Thymus (tissue), 11 donors: ENCODE measurements around the gene IRAK3. TPM values are rescaled to one million over a fixed set of nuclear protein-coding genes. Genes with fewer than 3 reads are reported as not detected.
A peak's percentile ranks its signal among the peaks of the same experiment; 100 is the strongest.
"Not testable (repeated sequence)": the region's sequence is repeated elsewhere in the genome, so short reads cannot be mapped to it uniquely, and the experiment has no call there.

ENCODE experiments used
- DNase-seq, 9 donors: peaks; one replicate each; pipeline ENCODE4 v3.0.0-alpha.2; 2013; ENCODE audit warnings: low spot score in 9 of 9, low read depth in 6 of 9, missing footprints in 1 of 9
- H3K27ac ChIP-seq, 2 donors: one replicate each; pipeline ENCODE4 v1.5.1; 2013; ENCODE audit warnings: control low read depth in 1 of 2, low read depth in 1 of 2, low read length in 1 of 2, mild to moderate bottlenecking in 1 of 2, moderate library complexity in 1 of 2
- H3K27me3 ChIP-seq, 2 donors: one replicate each; pipeline ENCODE4 v1.5.1; 2013; ENCODE audit warnings: low read length in 1 of 2; ENCODE audit not compliant: control insufficient read depth in 2 of 2, insufficient read depth in 1 of 2
- H3K36me3 ChIP-seq, 2 donors: one replicate each; pipeline ENCODE4 v1.5.1; 2013; ENCODE audit warnings: low read length in 1 of 2, mild to moderate bottlenecking in 1 of 2, moderate library complexity in 1 of 2; ENCODE audit not compliant: control insufficient read depth in 2 of 2, insufficient read depth in 2 of 2
- H3K4me1 ChIP-seq, 2 donors: one replicate each; pipeline ENCODE4 v1.5.1; 2013; ENCODE audit warnings: low read length in 2 of 2; ENCODE audit not compliant: control insufficient read depth in 2 of 2, insufficient read depth in 2 of 2
- H3K4me3 ChIP-seq, 2 donors: one replicate each; pipeline ENCODE4 v1.5.1; 2013; ENCODE audit warnings: low read length in 2 of 2, control low read depth in 1 of 2, mild to moderate bottlenecking in 1 of 2
- H3K9me3 ChIP-seq, 2 donors: one replicate each; pipeline ENCODE4 v1.5.1; 2013; ENCODE audit warnings: low read length in 1 of 2, mild to moderate bottlenecking in 1 of 2; ENCODE audit not compliant: control insufficient read depth in 2 of 2, insufficient read depth in 1 of 2
- WGBS: extraction: QIAGEN DNeasy Blood & Tissue Kit; methylation state at CpG from one replicate; pipeline ENCODE4 v1.1.7; 2013; 5-methylcytosine and 5-hydroxymethylcytosine counted together
- polyA plus RNA-seq: library from polyadenylated mRNA; stranded (reverse); fragments of 200-250 nt; gene quantifications from one replicate; pipeline ENCODE4 v1.2.3, GENCODE V29; 2013
- total RNA-seq: library from RNA; stranded (reverse); fragments of 120-200 nt; gene quantifications from one replicate; pipeline ENCODE4 v1.2.4, GENCODE V29; 2013
- donor health status: healthy.

IRAK3 gene
- total and polyA plus RNA-seq, 2 donors = 2.5 to 5.9 TPM

DNA sequence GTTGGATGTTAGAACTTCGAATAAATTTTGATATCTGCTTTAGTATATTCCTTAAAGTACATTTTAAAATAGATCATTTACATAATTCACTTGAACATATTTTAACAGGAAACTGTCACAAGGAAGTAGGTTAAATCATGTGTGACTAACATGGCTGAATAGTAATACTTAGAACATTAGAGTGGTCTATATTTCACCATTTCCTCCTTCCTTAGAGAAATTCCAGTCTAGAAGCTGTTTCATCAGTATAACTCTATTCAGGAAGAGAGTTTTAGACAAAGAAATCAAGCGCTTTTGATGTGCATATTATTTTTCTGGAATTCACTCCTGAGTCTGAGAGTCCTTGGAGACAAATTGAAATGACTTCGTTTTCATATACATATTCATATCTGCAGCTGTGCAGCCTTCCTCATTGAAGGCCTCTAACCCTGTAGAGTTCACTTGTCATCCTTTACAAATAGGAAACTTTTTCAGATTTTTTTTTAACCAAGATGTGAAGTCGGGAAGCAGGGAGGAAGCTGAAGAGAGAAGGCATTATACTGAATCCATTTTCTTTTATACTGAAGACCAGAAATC, 28.4 kb downstream of the IRAK3 start:
- Histone ChIP-seq H3K27ac (no peak overlapping the region), H3K36me3 (no peaks in the 10 kb centered on the region), H3K4me3 (no peak overlapping the region), H3K4me1 (no peaks in the 10 kb centered on the region), H3K27me3 (no peaks in the 10 kb centered on the region), H3K9me3 (no peaks in the 10 kb centered on the region)
- DNase-seq = no peak
- 89% methylated on average over 4 of the region's 4 CpGs for WGBS

- no peak overlapping the region for H3K27ac ChIP-seq
- H3K9me3 ChIP-seq = no peaks in the 10 kb centered on the region
- H3K36me3 ChIP-seq = no peaks in the 10 kb centered on the region
- no peaks in the 10 kb centered on the region for H3K27me3 ChIP-seq
- H3K4me1 ChIP-seq = peaks cover 11 to 14% of the 10 kb centered on the region in 2 donors
- no peak for DNase-seq
- H3K4me3 ChIP-seq = no peak overlapping the region
Observed at GRCh38 chr12:66228462-66228861, 39.4 kb downstream of the IRAK3 start.

DNA sequence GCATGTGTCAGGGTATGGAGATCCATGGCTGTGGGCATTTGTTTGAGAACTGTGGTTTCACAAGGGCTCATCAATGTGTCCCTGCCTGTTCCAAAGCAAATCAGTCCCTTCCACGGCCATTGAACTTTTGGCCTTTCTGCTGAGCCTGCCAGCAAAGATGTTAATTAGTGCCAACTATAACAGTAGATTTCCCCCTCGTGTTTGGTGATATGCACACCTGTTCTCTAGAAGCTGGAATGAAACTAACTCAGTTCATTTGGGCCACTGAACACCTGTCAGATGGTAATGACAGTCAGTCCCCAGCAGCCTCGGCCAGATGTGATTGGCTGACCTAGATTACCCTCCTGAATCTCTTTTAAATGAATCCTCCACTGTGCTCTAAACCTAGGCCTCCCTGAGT, 43.2 kb downstream of the IRAK3 start:
- no peaks in the 10 kb centered on the region for H3K36me3 ChIP-seq
- H3K4me1 ChIP-seq = peaks cover 13 to 14% of the 10 kb centered on the region in 2 donors
- H3K4me3 ChIP-seq = no peak overlapping the region
- WGBS = 27% methylated on average over 3 of the region's 3 CpGs
- peak; percentile 47 to 90 (median 68) for DNase-seq
- peaks cover 0 to 12% of the 10 kb centered on the region in 2 donors for H3K27me3 ChIP-seq
- peak overlapping the region; percentile 46 to 73 for H3K27ac ChIP-seq
- no peaks in the 10 kb centered on the region for H3K9me3 ChIP-seq

- not testable (repeated sequence) for H3K27ac ChIP-seq, H3K9me3 ChIP-seq, H3K4me3 ChIP-seq, H3K36me3 ChIP-seq
- 95% methylated on average over 13 of the region's 13 CpGs for WGBS
- Histone ChIP-seq H3K27me3 (peaks cover 0 to 12% of the 10 kb centered on the region in 2 donors), H3K4me1 (peaks cover 13 to 14% of the 10 kb centered on the region in 2 donors)
- DNase-seq = peak in 1 of 9 donors; percentile 19
Observed at GRCh38 chr12:66234037-66234693, 45.2 kb downstream of the IRAK3 start.

- H3K9me3 ChIP-seq, H3K36me3 ChIP-seq: not testable (repeated sequence)
- Histone ChIP-seq H3K4me1 (peaks cover 13 to 14% of the 10 kb centered on the region in 2 donors), H3K4me3 (peak overlapping the region; percentile 1 to 48), H3K27ac (peak overlapping the region in 1 of 2 donors; percentile 3), H3K27me3 (peaks cover 0 to 12% of the 10 kb centered on the region in 2 donors)
- 4% methylated on average over 72 of the region's 72 CpGs for WGBS
- DNase-seq = peak in 4 of 9 donors; percentile 21 to 44 (median 28)
Observed at GRCh38 chr12:66234773-66235625, 46.0 kb downstream of the IRAK3 start.

GRCh38 chr12:66235626-66236281, 46.7 kb downstream of the IRAK3 start:
- no peaks in the 10 kb centered on the region for H3K36me3 ChIP-seq
- no peak overlapping the region for H3K27ac ChIP-seq
- H3K4me1 ChIP-seq = peaks cover 13 to 14% of the 10 kb centered on the region in 2 donors
- peak in 1 of 9 donors; percentile 15 for DNase-seq
- no peaks in the 10 kb centered on the region for H3K9me3 ChIP-seq
- H3K27me3 ChIP-seq = peaks cover 0 to 12% of the 10 kb centered on the region in 2 donors
- 41% methylated on average over 5 of the region's 5 CpGs for WGBS
- peak overlapping the region; percentile 1 to 48 for H3K4me3 ChIP-seq

- Histone ChIP-seq H3K27me3 (peaks cover 0 to 12% of the 10 kb centered on the region in 2 donors), H3K4me1 (peaks cover 13 to 14% of the 10 kb centered on the region in 2 donors)
- not testable (repeated sequence) for DNase-seq, H3K36me3 ChIP-seq, H3K4me3 ChIP-seq, H3K27ac ChIP-seq, H3K9me3 ChIP-seq
- 95% methylated on average over 4 of the region's 4 CpGs for WGBS
Observed at GRCh38 chr12:66236282-66236675, 47.3 kb downstream of the IRAK3 start.

- H3K4me3 ChIP-seq = no peak overlapping the region
- WGBS = 98% methylated on average over 2 of the region's 2 CpGs
- H3K4me1 ChIP-seq = peaks cover 7 to 9% of the 10 kb centered on the region in 2 donors
- H3K9me3 ChIP-seq = no peaks in the 10 kb centered on the region
- peaks cover 0 to 12% of the 10 kb centered on the region in 2 donors for H3K27me3 ChIP-seq
- peak in 1 of 9 donors; percentile 12 for DNase-seq
- no peaks in the 10 kb centered on the region for H3K36me3 ChIP-seq
- H3K27ac ChIP-seq = no peak overlapping the region
Observed at GRCh38 chr12:66236969-66237368, 48.0 kb downstream of the IRAK3 start.
